K562 (cell line): ENCODE results near the gene ORC1. TPM values are rescaled to one million over a fixed set of nuclear protein-coding genes. Genes with fewer than 3 reads are reported as not detected.

ENCODE experiments used
- ATAC-seq: fragments of 200-7000 bp; cut with Tn5 transposase; 3 replicates; pipeline ENCODE4 v1.9.1; 2020; ENCODE audit warnings: moderate library complexity
- BruUV-seq: library from RNA; stranded (reverse); fragments of 400-500 nt; replicated peaks from 2 replicates; lab custom pipeline; 2021; lab: Mats Ljungman, UMichigan
- CTCF ChIA-PET: fragments of 300-600 bp; formaldehyde crosslinking; extraction: SDS; loops from one replicate; lab custom pipeline; 2021; ENCODE audit warnings: low intra/inter-chr PET ratio; lab: Yijun Ruan, JAX
- POLR2A ChIA-PET: fragments of 300-600, 350-650 bp; sonication (Branson Sonifier 250); formaldehyde crosslinking; extraction: SDS; loops from one replicate; lab custom pipeline; 2021; ENCODE audit warnings: antibody characterized with exemption, inconsistent platforms; lab: Yijun Ruan, JAX
- DNase-seq, 4 experiments: peaks; one replicate each; pipeline versions ENCODE4 v3.0.0 to v3.0.0-alpha.2; 2011 to 2018; ENCODE audit warnings: low spot score in 3 of 4, mixed read lengths in 3 of 4; ENCODE audit errors: extremely low read depth in 1 of 4
- FAIRE-seq: peaks from 2 replicates; lab custom pipeline; 2011; peaks lifted over from hg19 to GRCh38; lab: Jason Lieb, UNC
- H2AFZ ChIP-seq: 2 replicates; pipeline ENCODE4 v1.6.0; 2011; ENCODE audit warnings: low read depth, low read length, control low read depth, inconsistent platforms
- H3K27ac ChIP-seq: fragments of 200-600 bp; 3 replicates; pipeline ENCODE4 v1.8.0; 2011; ENCODE audit warnings: low read depth, mild to moderate bottlenecking, control low read depth, inconsistent platforms, low read length, moderate library complexity, mixed read lengths; ENCODE audit errors: extremely low read depth
- H3K27me3 ChIP-seq, 2 experiments: fragments of 300-600 bp in 1 of 2; 2 replicates in 1 of 2; 3 replicates in 1 of 2; pipeline versions ENCODE4 v1.6.0 to v1.8.0; 2011; ENCODE audit warnings: inconsistent platforms in 2 of 2, low read length in 2 of 2, mild to moderate bottlenecking in 1 of 2, mixed read lengths in 1 of 2, moderate library complexity in 1 of 2; ENCODE audit not compliant: control insufficient read depth in 2 of 2, insufficient read depth in 2 of 2
- H3K36me3 ChIP-seq: fragments of 300-600 bp; 3 replicates; pipeline ENCODE4 v1.8.0; 2011; ENCODE audit warnings: mild to moderate bottlenecking, low read length, inconsistent platforms; ENCODE audit not compliant: control insufficient read depth, insufficient read depth
- H3K4me1 ChIP-seq, 2 experiments: fragments of 200-600 bp in 1 of 2; replicated peaks in 1 of 2; 2 replicates in 1 of 2; 3 replicates in 1 of 2; pipeline versions ENCODE4 v1.5.1 to v1.8.0; 2011; ENCODE audit warnings: inconsistent platforms in 2 of 2, low read length in 2 of 2, mild to moderate bottlenecking in 1 of 2, mixed read lengths in 1 of 2, moderate library complexity in 1 of 2; ENCODE audit not compliant: control insufficient read depth in 2 of 2, insufficient read depth in 2 of 2
- H3K4me2 ChIP-seq: 2 replicates; pipeline ENCODE4 v1.6.1; 2011; ENCODE audit warnings: low read length, control low read depth, inconsistent platforms, mixed read lengths; ENCODE audit not compliant: insufficient read depth
- H3K4me3 ChIP-seq: fragments of 200-600 bp; sonication (generic), shearing (Covaris generic); 2 replicates; pipeline ENCODE4 v1.5.1; 2016; ENCODE audit warnings: control low read depth, inconsistent platforms
- H3K79me2 ChIP-seq: fragments of 200-600 bp; 3 replicates; pipeline ENCODE4 v1.8.0; 2011; ENCODE audit warnings: low read length, inconsistent platforms; ENCODE audit not compliant: control insufficient read depth, insufficient read depth
- H3K9ac ChIP-seq, 2 experiments: 2 replicates each; pipeline versions ENCODE4 v1.6.0 to v1.6.1; 2011; ENCODE audit warnings: low read depth in 2 of 2, low read length in 2 of 2, control low read depth in 1 of 2, inconsistent platforms in 1 of 2, mild to moderate bottlenecking in 1 of 2, mixed read lengths in 1 of 2; ENCODE audit not compliant: insufficient read depth in 1 of 2
- H3K9me1 ChIP-seq: one replicate; pipeline ENCODE4 v1.6.0; 2011; ENCODE audit warnings: inconsistent platforms, mild to moderate bottlenecking, low read length, moderate library complexity; ENCODE audit not compliant: control insufficient read depth, insufficient read depth
- H3K9me3 ChIP-seq: replicated peaks from 2 replicates; pipeline ENCODE4 v1.5.1; 2011; ENCODE audit warnings: low read depth, low read length, inconsistent platforms; ENCODE audit not compliant: control insufficient read depth, insufficient read depth
- H4K20me1 ChIP-seq: replicated peaks from 2 replicates; pipeline ENCODE4 v1.6.1; 2011; ENCODE audit warnings: low read length, inconsistent platforms, mixed read lengths; ENCODE audit not compliant: control insufficient read depth, insufficient read depth
- HEY1 ChIP-seq: fragments of 250-450 bp; sonication (Bioruptor Pico); IDR thresholded peaks from 2 replicates; pipeline ENCODE4 v1.5.0; 2020; ENCODE audit warnings: mild to moderate bottlenecking, moderate library complexity, borderline replicate concordance
- JUND ChIP-seq, 2 experiments: IDR thresholded peaks; 2 replicates in 1 of 2; 3 replicates in 1 of 2; pipeline ENCODE4 v1.6.1; 2011; ENCODE audit warnings: borderline replicate concordance in 2 of 2, low read depth in 2 of 2, low read length in 2 of 2, improper control_type of control experiment in 1 of 2, missing biosample characterization in 1 of 2, missing genetic modification characterization in 1 of 2, missing genetic modification reagents in 1 of 2
- RCOR1 ChIP-seq, 2 experiments: IDR thresholded peaks; 2 replicates each; pipeline ENCODE4 v1.6.1; 2012; ENCODE audit warnings: low read depth in 2 of 2, low read length in 2 of 2, borderline replicate concordance in 1 of 2, improper control_type of control experiment in 1 of 2
- SRSF3 ChIP-seq: fragments of 200-400 bp; formaldehyde crosslinking; IDR thresholded peaks from 2 replicates; pipeline ENCODE4 v1.6.1; 2016; ENCODE audit warnings: mild to moderate bottlenecking, low read length, moderate library complexity; ENCODE audit not compliant: insufficient read depth
- ZNF146 ChIP-seq: IDR thresholded peaks from one replicate; pipeline ENCODE4 v1.6.1; 2018; ENCODE audit warnings: missing compliant biosample characterization; ENCODE audit not compliant: unreplicated experiment
- WGBS: fragments of 100-300 bp; shearing (Covaris generic); methylation state at CpG from one replicate; pipeline ENCODE4 v1.1.6; 2016; ENCODE audit warnings: low coverage, mixed read lengths; ENCODE audit not compliant: insufficient coverage; ENCODE audit errors: missing lambda C conversion rate; 5-methylcytosine and 5-hydroxymethylcytosine counted together
- in situ Hi-C: fragments of 300-500 bp; cut with MboI; formaldehyde crosslinking; loops from 4 replicates; pipeline ENCODE4 v1.15.0; 2018; ENCODE audit warnings: inconsistent platforms, mixed read lengths
- intact Hi-C: fragments of 100-400 bp; cut with micrococcal nuclease; formaldehyde crosslinking; loops from 2 replicates; pipeline ENCODE4 v1.14.2; 2022
- polyA plus RNA-seq, 8 experiments: library from polyadenylated mRNA; depleted of rRNA in 4 of 8; stranded (reverse) in 5 of 8; unstranded in 3 of 8; fragments of >200 nt; fragmentation: Nextera tagmentation in 2 of 8; fragmentation: Illumina TruSeq in 1 of 8; extraction: Ambion mirVana in 2 of 8; extraction: Trizol in 1 of 8; gene quantifications; 2 replicates each; pipeline versions ENCODE4 v1.2.1 to v1.2.3, GENCODE V29; 2011 to 2014; ENCODE audit warnings: inconsistent platforms in 1 of 8, missing spikeins in 1 of 8
- total RNA-seq, 7 experiments: library from RNA; depleted of rRNA in 6 of 7; stranded (reverse); fragments of >200 nt in 6 of 7; fragmentation: Illumina TruSeq in 2 of 7; extraction: Trizol in 2 of 7; gene quantifications; 2 replicates each; pipeline versions ENCODE4 v1.2.1 to v1.2.3, GENCODE V29; 2011 to 2021; ENCODE audit warnings: low replicate concordance in 1 of 7
- TF ChIP-seq, protein P1 (sequence below), 2 experiments: fragments of 450-650 bp; IDR thresholded peaks; 2 replicates each; pipeline ENCODE4 v1.6.1; 2018; ENCODE audit warnings: mild to moderate bottlenecking in 2 of 2, low read depth in 1 of 2; ENCODE audit not compliant: partially characterized antibody in 2 of 2
- TF ChIP-seq, protein P2 (sequence below): fragments of 450-650 bp; formaldehyde crosslinking; IDR thresholded peaks from 2 replicates; pipeline ENCODE4 v1.4.0; 2020; ENCODE audit warnings: mild to moderate bottlenecking, moderate library complexity
- TF ChIP-seq, protein P3 (sequence below): fragments of 450-650 bp; IDR thresholded peaks from 2 replicates; pipeline ENCODE4 v1.6.1; 2017; ENCODE audit warnings: antibody characterized with exemption, mild to moderate bottlenecking

The ORC1 gene
- total and polyA plus RNA-seq, 9 of the 15 experiments (the other 6 are each of a cell fraction or from before 2014, with no cell fraction given): 26.4 to 91.6 (median 69.7) TPM

DNA sequence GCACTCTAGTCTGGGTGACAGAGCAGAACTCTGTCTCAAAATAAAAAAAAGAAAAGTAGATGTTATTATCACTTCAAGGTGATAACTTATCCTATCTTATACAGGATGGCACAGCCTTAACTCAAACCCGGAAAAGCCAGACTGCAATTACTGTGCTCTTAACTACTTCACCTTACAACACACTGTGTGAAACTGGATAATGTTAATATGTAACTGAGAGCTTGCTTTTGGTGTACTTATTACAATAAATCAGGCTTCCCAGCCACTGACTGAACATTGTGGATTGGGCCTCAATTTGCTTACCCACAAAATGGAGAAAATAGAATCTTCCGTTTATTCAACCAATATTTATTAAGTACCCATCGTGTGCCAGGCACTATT is 1.4 kb downstream of the ORC1 start (continued):
- TF ChIP-seq, protein P1, sequence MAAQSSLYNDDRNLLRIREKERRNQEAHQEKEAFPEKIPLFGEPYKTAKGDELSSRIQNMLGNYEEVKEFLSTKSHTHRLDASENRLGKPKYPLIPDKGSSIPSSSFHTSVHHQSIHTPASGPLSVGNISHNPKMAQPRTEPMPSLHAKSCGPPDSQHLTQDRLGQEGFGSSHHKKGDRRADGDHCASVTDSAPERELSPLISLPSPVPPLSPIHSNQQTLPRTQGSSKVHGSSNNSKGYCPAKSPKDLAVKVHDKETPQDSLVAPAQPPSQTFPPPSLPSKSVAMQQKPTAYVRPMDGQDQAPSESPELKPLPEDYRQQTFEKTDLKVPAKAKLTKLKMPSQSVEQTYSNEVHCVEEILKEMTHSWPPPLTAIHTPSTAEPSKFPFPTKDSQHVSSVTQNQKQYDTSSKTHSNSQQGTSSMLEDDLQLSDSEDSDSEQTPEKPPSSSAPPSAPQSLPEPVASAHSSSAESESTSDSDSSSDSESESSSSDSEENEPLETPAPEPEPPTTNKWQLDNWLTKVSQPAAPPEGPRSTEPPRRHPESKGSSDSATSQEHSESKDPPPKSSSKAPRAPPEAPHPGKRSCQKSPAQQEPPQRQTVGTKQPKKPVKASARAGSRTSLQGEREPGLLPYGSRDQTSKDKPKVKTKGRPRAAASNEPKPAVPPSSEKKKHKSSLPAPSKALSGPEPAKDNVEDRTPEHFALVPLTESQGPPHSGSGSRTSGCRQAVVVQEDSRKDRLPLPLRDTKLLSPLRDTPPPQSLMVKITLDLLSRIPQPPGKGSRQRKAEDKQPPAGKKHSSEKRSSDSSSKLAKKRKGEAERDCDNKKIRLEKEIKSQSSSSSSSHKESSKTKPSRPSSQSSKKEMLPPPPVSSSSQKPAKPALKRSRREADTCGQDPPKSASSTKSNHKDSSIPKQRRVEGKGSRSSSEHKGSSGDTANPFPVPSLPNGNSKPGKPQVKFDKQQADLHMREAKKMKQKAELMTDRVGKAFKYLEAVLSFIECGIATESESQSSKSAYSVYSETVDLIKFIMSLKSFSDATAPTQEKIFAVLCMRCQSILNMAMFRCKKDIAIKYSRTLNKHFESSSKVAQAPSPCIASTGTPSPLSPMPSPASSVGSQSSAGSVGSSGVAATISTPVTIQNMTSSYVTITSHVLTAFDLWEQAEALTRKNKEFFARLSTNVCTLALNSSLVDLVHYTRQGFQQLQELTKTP (IDR thresholded peaks at IDR 0.05; ENCODE audit: low read depth in 1 of 2, partially characterized antibody in 2 of 2): peak in 1 of 2 experiments; percentile 32
- TF ChIP-seq, protein P2, sequence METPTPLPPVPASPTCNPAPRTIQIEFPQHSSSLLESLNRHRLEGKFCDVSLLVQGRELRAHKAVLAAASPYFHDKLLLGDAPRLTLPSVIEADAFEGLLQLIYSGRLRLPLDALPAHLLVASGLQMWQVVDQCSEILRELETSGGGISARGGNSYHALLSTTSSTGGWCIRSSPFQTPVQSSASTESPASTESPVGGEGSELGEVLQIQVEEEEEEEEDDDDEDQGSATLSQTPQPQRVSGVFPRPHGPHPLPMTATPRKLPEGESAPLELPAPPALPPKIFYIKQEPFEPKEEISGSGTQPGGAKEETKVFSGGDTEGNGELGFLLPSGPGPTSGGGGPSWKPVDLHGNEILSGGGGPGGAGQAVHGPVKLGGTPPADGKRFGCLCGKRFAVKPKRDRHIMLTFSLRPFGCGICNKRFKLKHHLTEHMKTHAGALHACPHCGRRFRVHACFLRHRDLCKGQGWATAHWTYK: no peak
- TF ChIP-seq ZNF146 (CRISPR knock-in tag): no peak

DNA sequence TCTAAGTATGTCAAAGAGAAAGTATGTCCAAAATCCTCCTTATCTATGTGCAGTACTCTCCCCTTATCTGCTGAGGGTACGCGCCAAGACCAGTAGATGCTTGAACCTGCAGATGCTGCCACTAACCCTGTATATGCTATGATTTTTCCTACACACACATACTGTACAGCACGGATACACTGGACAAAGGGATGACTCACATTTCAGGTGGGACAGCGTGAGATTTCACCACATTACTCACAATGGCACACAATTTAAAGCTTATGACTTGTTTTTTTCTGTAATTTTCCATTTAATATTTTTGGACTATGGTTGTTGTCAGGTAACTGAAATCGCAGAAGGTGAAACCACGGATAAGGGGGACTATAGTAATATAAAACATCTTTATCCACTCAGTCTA is 4.1 kb downstream of the ORC1 start:
- no peak overlapping the region for H3K4me3 ChIP-seq
- FAIRE-seq (no peak), ATAC-seq (no peak), DNase-seq (no peak)
- peaks cover 89% of the 10 kb centered on the region for H3K79me2 ChIP-seq
- H3K9ac ChIP-seq: no peak overlapping the region
- no TSS peak for BruUV-seq
- peak overlapping the region; percentile 10; the same call in 1 of the 3 replicates for H3K27ac ChIP-seq
- POLR2A ChIA-PET: interaction anchor here (0.6 to 1.9 kb wide), 4 partner anchors 9 to 269 kb away, joined by 3 to 9 read pairs (median 4); no protein-coding TSS in a partner anchor
- CTCF ChIA-PET: no interaction called here
- H3K4me1 ChIP-seq: peaks cover 8 to 24% of the 10 kb centered on the region in 2 experiments; a peak in 4 of 5 replicates
- H3K9me1 ChIP-seq: peaks cover 3% of the 10 kb centered on the region
- peaks cover 77% of the 10 kb centered on the region for H3K36me3 ChIP-seq
- no peaks in the 10 kb centered on the region for H3K9me3 ChIP-seq
- no peak overlapping the region for H3K4me2 ChIP-seq
- WGBS: 79% methylated on average over 6 of the region's 6 CpGs
- intact Hi-C loops (loop anchor here (5.0 kb wide), 3 partner anchors 167 to 282 kb away; no protein-coding TSS in a partner anchor), in situ Hi-C loops (loop anchor here (10.0 kb wide), 1 partner anchor 285 kb away; no protein-coding TSS in a partner anchor)
- H4K20me1 ChIP-seq: peaks cover 16% of the 10 kb centered on the region
- no peak overlapping the region for H2AFZ ChIP-seq
- no peaks in the 10 kb centered on the region for H3K27me3 ChIP-seq
- TF ChIP-seq SRSF3 (no peak), JUND (IDR thresholded peaks at IDR 0.05; ENCODE audit: borderline replicate concordance, low read depth, low read length) (0 out of 2 replicates have a peak, but pooled peaks have one; percentile 14), JUND (tag; IDR thresholded peaks at IDR 0.05; ENCODE audit: borderline replicate concordance, low read depth, low read length) (no peak), HEY1 (CRISPR knock-in tag) (no peak), RCOR1 (IDR thresholded peaks at IDR 0.05; ENCODE audit: borderline replicate concordance in 1 of 2, low read depth in 2 of 2, low read length in 2 of 2) (peak in 1 of 2 experiments; percentile 27; a peak in 1 of 4 replicates)
- TF ChIP-seq, protein P3, sequence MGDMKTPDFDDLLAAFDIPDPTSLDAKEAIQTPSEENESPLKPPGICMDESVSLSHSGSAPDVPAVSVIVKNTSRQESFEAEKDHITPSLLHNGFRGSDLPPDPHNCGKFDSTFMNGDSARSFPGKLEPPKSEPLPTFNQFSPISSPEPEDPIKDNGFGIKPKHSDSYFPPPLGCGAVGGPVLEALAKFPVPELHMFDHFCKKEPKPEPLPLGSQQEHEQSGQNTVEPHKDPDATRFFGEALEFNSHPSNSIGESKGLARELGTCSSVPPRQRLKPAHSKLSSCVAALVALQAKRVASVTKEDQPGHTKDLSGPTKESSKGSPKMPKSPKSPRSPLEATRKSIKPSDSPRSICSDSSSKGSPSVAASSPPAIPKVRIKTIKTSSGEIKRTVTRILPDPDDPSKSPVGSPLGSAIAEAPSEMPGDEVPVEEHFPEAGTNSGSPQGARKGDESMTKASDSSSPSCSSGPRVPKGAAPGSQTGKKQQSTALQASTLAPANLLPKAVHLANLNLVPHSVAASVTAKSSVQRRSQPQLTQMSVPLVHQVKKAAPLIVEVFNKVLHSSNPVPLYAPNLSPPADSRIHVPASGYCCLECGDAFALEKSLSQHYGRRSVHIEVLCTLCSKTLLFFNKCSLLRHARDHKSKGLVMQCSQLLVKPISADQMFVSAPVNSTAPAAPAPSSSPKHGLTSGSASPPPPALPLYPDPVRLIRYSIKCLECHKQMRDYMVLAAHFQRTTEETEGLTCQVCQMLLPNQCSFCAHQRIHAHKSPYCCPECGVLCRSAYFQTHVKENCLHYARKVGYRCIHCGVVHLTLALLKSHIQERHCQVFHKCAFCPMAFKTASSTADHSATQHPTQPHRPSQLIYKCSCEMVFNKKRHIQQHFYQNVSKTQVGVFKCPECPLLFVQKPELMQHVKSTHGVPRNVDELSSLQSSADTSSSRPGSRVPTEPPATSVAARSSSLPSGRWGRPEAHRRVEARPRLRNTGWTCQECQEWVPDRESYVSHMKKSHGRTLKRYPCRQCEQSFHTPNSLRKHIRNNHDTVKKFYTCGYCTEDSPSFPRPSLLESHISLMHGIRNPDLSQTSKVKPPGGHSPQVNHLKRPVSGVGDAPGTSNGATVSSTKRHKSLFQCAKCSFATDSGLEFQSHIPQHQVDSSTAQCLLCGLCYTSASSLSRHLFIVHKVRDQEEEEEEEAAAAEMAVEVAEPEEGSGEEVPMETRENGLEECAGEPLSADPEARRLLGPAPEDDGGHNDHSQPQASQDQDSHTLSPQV: 0 out of 2 replicates have a peak, but pooled peaks have one; percentile 36
